ENCODE results near the gene PRKCB.

GRCh38 chr16:23840310-23840709 is 4.5 kb downstream of the PRKCB start:
- TF ChIP-seq POLR2AphosphoS5 (IDR thresholded peaks at IDR 0.05) (no peak), CTCF (IDR thresholded peaks at IDR 0.05) (no peak)
